ENCODE data around the gene KIF26B.
"Not testable (repeated sequence)": the region's sequence is repeated elsewhere in the genome, so short reads cannot be mapped to it uniquely, and the experiment has no call there.

The KIF26B gene

DNA sequence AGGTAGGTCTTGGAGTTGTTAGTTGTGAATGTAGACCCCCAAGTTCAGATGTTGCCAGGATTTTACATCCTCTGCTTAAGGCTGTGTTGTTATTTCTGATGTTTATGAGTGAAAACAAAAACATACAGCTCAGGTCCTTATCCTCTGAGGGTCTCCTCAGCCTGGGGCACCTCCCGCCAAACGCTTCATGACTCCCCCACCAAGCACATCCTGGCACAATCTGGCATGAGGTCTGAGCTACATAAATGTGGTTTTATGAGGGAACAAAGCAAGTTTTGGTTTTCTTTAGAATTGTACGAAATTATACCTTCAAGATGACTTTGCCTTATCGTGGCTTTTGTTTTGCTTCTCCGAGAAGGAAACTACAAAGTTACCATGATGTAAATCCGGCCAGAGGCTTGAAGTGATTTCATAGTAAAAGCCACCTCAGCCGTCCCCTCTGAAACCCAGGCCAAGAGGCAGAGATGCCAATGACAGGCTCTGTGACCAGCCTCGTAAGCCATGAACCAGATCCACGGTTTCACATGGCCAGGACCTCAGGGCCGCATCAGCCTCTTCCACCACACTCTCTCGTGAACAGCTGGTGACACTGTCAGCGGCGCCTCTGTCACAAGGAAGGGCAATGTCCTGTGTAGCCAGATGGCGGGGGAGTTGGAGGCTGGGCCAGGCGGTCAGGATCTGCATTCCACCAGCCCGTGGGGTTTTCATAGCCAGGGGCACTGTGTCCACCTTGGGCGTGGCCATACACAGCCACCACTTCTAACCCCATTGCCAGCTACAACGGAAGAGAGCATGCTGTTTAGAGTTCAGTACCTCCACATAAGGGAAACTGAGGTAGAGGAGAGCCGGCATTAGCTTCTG, 199.4 kb downstream of the KIF26B start:
- H3K4me1 ChIP-seq (ENCODE audit: control insufficient read depth, insufficient read depth, low read length) = no peaks in the 10 kb centered on the region
- DNase-seq (ENCODE audit: low read depth) = no peak
- H3K4me3 ChIP-seq (ENCODE audit: low read length) = no peak overlapping the region
- no peak overlapping the region for H3K9ac ChIP-seq (ENCODE audit: low read length)
- H3K9me3 ChIP-seq (ENCODE audit: control insufficient read depth, low read length) = no peaks in the 10 kb centered on the region
- no peaks in the 10 kb centered on the region for H3K27me3 ChIP-seq (replicated peaks; ENCODE audit: control insufficient read depth, insufficient read depth, low read length)
- H3K36me3 ChIP-seq (ENCODE audit: control insufficient read depth, insufficient read depth, low read length, severe bottlenecking) = no peaks in the 10 kb centered on the region

DNA sequence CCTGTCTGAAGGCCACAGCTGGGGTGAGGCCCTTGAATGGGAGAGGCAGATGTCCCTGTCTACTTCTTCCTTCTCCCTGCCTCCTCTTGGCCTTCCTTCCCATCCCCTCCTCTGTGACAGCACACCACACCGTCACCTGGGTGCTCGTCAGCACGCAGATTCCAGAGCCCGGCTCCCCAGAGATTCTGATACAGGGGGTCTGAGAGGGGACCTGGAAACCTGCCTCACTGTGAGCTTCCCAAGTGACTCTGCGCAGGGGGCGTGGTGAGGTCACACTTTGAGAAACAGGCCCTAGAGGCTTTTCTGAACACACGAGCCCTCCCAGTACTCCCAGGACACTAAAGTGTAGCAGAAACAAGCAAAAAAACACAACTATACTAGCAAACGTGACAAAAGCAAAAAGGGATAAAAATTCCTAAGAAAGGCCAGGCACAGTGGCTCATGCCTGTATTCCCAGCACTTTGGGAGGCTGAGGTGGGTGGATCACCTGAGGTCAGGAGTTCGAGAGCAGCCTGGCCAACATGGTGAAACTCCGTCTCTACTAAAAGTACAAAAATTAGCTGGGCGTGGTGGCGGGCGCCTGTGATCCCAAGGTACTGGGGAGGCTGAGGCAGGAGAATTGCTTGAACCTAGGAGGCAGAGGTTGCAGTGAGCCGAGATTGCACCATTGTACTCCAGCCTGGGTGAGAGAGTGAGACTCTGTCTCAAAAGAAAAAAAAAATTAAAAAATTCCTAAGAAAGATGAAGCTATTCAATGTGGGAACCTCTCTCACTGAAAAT, 201.3 kb downstream of the KIF26B start:
- H3K9me3 ChIP-seq (ENCODE audit: control insufficient read depth, low read length); H3K27me3 ChIP-seq (replicated peaks; ENCODE audit: control insufficient read depth, insufficient read depth, low read length); H3K4me3 ChIP-seq (ENCODE audit: low read length); DNase-seq (ENCODE audit: low read depth); H3K36me3 ChIP-seq (ENCODE audit: control insufficient read depth, insufficient read depth, low read length, severe bottlenecking); H3K4me1 ChIP-seq (ENCODE audit: control insufficient read depth, insufficient read depth, low read length); H3K9ac ChIP-seq (ENCODE audit: low read length): not testable (repeated sequence)

DNA sequence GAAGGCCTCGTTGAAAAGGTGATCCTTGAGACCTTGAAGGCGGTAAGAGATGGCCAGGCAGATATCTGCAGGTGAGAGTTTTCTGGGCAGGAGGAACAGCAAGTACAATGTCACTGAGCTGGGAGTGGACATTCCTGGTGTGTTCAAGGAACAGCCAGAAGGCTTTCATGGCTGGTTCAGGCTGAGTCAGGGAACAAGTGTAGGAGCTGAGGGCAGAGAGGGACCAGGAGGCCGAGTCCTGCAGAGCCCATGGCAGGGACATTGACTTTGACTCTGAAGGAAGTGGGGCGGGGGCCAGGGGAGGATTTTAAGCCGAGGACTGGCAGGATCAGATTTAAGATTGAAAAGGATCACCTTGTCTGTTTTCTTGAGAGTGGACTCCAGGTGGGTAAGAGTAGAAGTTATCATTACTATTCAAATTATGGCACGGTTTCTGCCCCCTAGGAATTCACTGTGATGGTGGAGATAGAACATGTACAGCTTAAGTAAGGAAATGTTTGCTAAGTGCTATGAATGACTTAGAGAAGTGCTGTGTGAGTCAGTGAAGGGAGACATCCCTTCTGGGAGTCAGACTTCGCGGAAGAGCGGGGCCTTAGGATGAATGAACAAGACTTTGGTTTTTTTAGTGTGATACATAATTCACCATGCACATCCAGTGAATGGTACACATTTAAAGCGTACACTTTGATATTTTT, 202.3 kb downstream of the KIF26B start:
- Histone ChIP-seq H3K27me3 (replicated peaks; ENCODE audit: control insufficient read depth, insufficient read depth, low read length) (no peaks in the 10 kb centered on the region), H3K4me1 (ENCODE audit: control insufficient read depth, insufficient read depth, low read length) (no peaks in the 10 kb centered on the region), H3K9me3 (ENCODE audit: control insufficient read depth, low read length) (no peaks in the 10 kb centered on the region), H3K36me3 (ENCODE audit: control insufficient read depth, insufficient read depth, low read length, severe bottlenecking) (no peaks in the 10 kb centered on the region), H3K9ac (ENCODE audit: low read length) (no peak overlapping the region), H3K4me3 (ENCODE audit: low read length) (no peak overlapping the region)
- DNase-seq (ENCODE audit: low read depth) = no peak

DNA sequence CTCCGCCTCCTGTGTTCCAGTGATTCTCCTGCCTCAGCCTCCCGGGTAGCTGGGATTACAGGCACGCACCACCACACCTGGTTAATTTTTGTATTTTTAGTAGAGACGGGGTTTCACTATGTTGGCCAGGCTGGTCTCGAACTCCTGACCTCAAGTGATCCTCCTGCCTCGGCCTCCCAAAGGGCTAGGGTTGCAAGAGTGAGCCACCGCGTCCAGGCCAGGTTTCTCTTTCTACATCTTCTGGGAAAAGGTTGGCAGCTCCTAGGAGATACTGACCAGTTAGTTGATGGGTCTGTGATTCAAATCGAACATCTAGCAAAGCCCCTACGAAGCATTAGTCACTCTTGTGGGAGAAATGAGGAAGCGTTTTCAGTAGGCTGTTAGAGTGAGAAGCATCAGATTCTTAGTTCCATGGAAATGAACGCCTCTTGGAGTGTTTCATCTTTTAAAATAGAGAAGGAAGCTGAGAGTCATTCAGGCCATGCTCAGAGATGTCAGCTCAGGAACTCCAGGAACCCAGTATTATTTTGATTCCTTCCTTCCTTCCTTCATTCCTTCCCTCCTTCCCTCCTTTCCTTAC, 204.4 kb downstream of the KIF26B start:
- H3K9ac ChIP-seq (ENCODE audit: low read length); H3K27me3 ChIP-seq (replicated peaks; ENCODE audit: control insufficient read depth, insufficient read depth, low read length); H3K36me3 ChIP-seq (ENCODE audit: control insufficient read depth, insufficient read depth, low read length, severe bottlenecking); H3K9me3 ChIP-seq (ENCODE audit: control insufficient read depth, low read length); DNase-seq (ENCODE audit: low read depth); H3K4me1 ChIP-seq (ENCODE audit: control insufficient read depth, insufficient read depth, low read length); H3K4me3 ChIP-seq (ENCODE audit: low read length): not testable (repeated sequence)

DNA sequence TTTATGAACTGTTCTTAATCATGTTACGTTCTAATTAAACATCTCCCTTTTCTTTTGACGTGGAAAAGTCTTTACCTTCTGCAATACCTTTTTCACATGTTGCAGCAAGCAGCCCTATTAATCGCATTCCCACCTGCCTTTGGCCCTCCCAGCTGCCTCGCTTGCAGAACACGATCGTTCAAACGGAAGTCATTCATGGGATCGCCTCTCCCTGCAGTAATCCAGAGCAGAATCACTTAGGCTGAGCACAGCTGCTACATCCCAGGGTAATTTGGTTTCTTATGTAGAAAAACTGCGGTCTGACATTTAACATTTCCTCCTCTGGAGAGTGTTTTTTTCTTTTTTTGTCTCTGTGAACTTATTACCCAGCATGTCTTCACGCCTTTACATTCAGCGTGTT, 206.3 kb downstream of the KIF26B start:
- no peaks in the 10 kb centered on the region for H3K27me3 ChIP-seq (replicated peaks; ENCODE audit: control insufficient read depth, insufficient read depth, low read length)
- no peak for DNase-seq (ENCODE audit: low read depth)

GRCh38 chr1:245361951-245362350, 207.2 kb downstream of the KIF26B start:
- no peak overlapping the region for H3K4me3 ChIP-seq (ENCODE audit: low read length)
- H3K36me3 ChIP-seq (ENCODE audit: control insufficient read depth, insufficient read depth, low read length, severe bottlenecking) = no peaks in the 10 kb centered on the region
- H3K4me1 ChIP-seq (ENCODE audit: control insufficient read depth, insufficient read depth, low read length) = no peaks in the 10 kb centered on the region
- H3K27me3 ChIP-seq (replicated peaks; ENCODE audit: control insufficient read depth, insufficient read depth, low read length) = no peaks in the 10 kb centered on the region
- no peaks in the 10 kb centered on the region for H3K9me3 ChIP-seq (ENCODE audit: control insufficient read depth, low read length)
- DNase-seq (ENCODE audit: low read depth) = no peak
- H3K9ac ChIP-seq (ENCODE audit: low read length) = no peak overlapping the region

More for the DNA sequence above, 206.3 kb downstream of the KIF26B start:
- Histone ChIP-seq H3K4me3 (ENCODE audit: low read length) (no peak overlapping the region), H3K36me3 (ENCODE audit: control insufficient read depth, insufficient read depth, low read length, severe bottlenecking) (no peaks in the 10 kb centered on the region), H3K4me1 (ENCODE audit: control insufficient read depth, insufficient read depth, low read length) (no peaks in the 10 kb centered on the region), H3K9me3 (ENCODE audit: control insufficient read depth, low read length) (no peaks in the 10 kb centered on the region), H3K9ac (ENCODE audit: low read length) (no peak overlapping the region)

GRCh38 chr1:245363461-245364200, 208.8 kb downstream of the KIF26B start:
- H3K36me3 ChIP-seq (ENCODE audit: control insufficient read depth, insufficient read depth, low read length, severe bottlenecking) = no peaks in the 10 kb centered on the region
- no peak for DNase-seq (ENCODE audit: low read depth)
- no peak overlapping the region for H3K9ac ChIP-seq (ENCODE audit: low read length)
- no peak overlapping the region for H3K4me3 ChIP-seq (ENCODE audit: low read length)
- no peaks in the 10 kb centered on the region for H3K27me3 ChIP-seq (replicated peaks; ENCODE audit: control insufficient read depth, insufficient read depth, low read length)
- H3K4me1 ChIP-seq (ENCODE audit: control insufficient read depth, insufficient read depth, low read length) = no peaks in the 10 kb centered on the region
- H3K9me3 ChIP-seq (ENCODE audit: control insufficient read depth, low read length) = no peaks in the 10 kb centered on the region

DNA sequence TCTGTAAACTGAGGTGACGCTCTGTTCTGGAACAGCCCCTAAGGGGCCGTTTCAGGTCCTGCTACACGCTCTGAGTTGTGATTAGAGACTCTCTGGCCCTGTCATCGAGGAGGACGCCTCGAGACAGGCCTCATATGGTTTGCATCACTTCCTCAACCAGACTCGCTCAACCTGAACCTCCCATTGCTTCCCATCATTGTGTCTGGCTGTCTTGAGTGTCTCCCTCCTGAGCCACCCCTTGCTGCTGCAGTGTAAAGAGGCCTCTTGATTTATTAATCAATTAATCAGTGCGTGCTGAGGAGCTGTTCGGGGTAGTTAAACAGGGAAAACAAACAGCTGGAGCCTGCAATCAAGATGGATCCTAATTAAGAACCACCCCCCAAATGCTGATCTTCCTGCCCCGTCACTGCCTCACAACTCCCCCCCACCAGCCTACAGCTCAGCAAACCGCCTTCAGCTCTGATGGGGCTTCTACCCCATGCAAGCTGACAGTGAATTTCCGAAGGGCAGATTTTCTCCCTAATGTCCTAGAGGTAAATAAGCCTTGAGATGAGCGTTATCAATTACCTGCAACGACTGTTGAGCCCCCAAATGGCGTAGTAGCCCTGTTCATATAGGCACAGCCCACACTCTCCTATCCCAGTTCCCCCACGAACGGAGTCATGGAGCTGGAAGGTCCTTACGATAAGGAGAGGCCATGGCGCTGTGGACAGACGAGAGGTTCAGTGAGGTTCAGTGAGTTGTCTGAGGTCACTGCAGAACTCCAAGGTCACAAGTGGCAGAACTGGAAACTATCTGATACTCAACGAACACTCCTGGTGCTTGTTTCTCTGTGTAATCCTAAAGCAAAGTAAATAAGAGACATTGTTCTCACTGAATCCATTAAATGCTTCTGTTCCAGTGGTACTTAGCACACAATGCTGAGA, 210.6 kb downstream of the KIF26B start:
- no peak overlapping the region for H3K9ac ChIP-seq (ENCODE audit: low read length)
- no peaks in the 10 kb centered on the region for H3K36me3 ChIP-seq (ENCODE audit: control insufficient read depth, insufficient read depth, low read length, severe bottlenecking)
- H3K4me3 ChIP-seq (ENCODE audit: low read length) = no peak overlapping the region
- DNase-seq (ENCODE audit: low read depth) = no peak
- H3K9me3 ChIP-seq (ENCODE audit: control insufficient read depth, low read length) = no peaks in the 10 kb centered on the region
- H3K4me1 ChIP-seq (ENCODE audit: control insufficient read depth, insufficient read depth, low read length) = no peaks in the 10 kb centered on the region
- H3K27me3 ChIP-seq (replicated peaks; ENCODE audit: control insufficient read depth, insufficient read depth, low read length) = no peaks in the 10 kb centered on the region

GRCh38 chr1:245366886-245367285, 212.1 kb downstream of the KIF26B start:
- no peaks in the 10 kb centered on the region for H3K36me3 ChIP-seq (ENCODE audit: control insufficient read depth, insufficient read depth, low read length, severe bottlenecking)
- DNase-seq (ENCODE audit: low read depth) = no peak

More at GRCh38 chr1:245366886-245367285, 212.1 kb downstream of the KIF26B start:
- Histone ChIP-seq H3K4me3 (ENCODE audit: low read length) (no peak overlapping the region), H3K9ac (ENCODE audit: low read length) (no peak overlapping the region), H3K27me3 (replicated peaks; ENCODE audit: control insufficient read depth, insufficient read depth, low read length) (no peaks in the 10 kb centered on the region), H3K4me1 (ENCODE audit: control insufficient read depth, insufficient read depth, low read length) (no peaks in the 10 kb centered on the region), H3K9me3 (ENCODE audit: control insufficient read depth, low read length) (no peaks in the 10 kb centered on the region)
